ENCODE measurements around the gene CCNB2.
"Not testable (repeated sequence)": the region's sequence is repeated elsewhere in the genome, so short reads cannot be mapped to it uniquely, and the experiment has no call there.

CCNB2 gene

GRCh38 chr15:59104912-59105732, at the start of gene CCNB2:
CCNB2 (plus strand) TSS chr15:59105146; CDS start chr15:59105269, 123 bp downstream.
- peak; percentile 72 for DNase-seq (ENCODE audit: low read depth)

DNA sequence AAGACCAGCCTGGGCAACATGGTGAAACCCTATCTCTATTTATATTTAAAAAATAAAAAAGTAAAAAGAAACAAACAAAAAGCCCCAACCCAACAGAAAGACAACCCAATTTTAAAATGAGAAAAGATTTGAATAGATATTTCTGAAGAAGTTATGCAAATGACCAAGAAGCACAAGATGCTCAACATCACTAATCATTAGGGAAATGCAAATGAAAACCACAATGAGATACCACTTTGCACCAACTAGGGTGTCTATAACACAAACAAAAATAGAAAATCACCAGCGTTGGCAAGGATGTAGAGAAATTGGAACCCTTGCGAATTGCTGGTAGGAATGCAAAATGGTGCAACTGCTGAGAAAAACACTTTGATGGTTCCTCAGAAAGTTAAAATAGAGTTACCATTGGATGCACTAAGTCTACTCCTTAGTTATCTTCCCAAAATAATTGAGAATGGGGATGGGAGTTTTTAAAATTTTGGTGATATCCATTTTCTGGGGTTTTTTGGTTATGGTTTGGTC, 45.8 kb upstream of the CCNB2 start:
- no peak for DNase-seq (ENCODE audit: low read depth)

- DNase-seq (ENCODE audit: low read depth): no peak
Measured at GRCh38 chr15:59060348-59060747, 44.6 kb upstream of the CCNB2 start.

GRCh38 chr15:59063042-59063441, 41.9 kb upstream of the CCNB2 start:
- no peak for DNase-seq (ENCODE audit: low read depth)

DNA sequence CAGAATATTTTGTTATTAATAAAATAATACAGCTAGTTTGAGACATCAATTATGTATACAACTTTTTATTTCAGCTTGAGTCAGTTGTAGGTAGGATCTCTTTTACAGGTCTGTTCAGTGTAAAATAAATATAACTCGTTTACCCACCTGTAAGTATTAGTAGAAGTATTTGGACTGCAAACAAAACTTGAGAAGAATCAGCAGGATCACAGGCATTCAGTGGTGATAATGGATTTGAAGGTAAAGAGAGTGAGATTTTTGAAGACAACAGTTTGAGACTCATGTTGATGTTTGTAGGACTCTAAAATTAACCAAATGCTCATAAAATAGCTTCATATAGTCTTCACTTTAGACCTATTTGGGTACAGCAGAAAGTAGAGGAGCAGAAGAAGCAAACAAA, 35.5 kb upstream of the CCNB2 start:
- no peak for DNase-seq (ENCODE audit: low read depth)

DNA sequence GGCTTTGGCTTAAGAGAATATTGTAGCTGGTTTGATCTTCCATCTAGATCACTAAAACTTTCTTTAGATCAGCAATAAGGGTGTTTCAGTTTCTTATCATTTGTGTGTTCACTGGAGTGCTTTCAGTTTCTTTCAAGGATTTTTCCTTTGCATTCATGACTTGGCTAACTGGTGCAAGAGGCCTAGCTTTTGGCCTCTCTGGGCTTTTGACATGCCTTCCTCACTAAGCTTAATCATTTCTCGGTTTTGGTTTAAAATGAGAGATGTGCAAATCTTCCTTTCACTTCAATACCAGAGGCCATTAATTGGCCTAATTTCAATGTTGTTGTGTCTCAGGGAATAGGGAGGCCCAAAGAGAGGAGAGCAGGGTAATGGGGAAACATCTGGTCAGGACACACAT, 30.3 kb upstream of the CCNB2 start:
- no peak for DNase-seq (ENCODE audit: low read depth)

DNA sequence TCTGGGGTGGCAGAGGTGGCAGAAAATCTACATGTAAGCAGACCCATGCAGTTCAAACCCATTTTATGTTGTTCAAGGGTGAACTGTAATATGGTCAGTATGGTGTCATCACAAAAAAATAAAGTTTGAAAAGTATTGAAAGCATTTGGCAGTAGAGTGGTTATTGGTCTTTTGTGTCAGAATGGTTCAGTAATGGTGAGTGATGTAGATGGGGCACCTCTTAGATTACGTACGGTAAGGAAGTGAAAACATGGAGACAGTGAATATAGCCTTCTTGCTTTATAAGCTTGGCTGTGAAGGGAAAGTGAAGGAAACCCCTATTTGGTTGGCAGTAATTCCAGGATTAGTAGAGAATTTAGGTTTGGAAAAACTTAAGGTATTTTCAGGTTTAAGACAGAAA, 17.2 kb upstream of the CCNB2 start:
- DNase-seq (ENCODE audit: low read depth): no peak

DNA sequence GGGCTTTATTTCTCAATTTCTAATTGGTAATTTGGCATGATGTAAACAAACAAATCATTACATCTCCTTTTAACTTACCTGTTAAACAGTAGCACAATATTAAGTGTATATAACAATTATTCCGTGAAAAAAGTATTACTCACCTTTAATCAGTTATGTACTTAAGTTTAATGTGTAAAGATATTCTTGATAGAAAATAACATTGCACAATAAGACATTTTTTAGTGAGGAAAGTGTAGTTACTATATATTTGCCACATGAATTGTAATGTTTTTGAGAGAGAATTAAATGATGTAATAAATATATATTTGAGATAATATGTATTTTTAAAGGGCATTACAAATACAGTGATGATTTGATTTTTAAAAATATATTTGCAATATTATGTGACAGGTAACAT, 10.9 kb upstream of the CCNB2 start:
- DNase-seq (ENCODE audit: low read depth): no peak

GRCh38 chr15:59096429-59096828, 8.5 kb upstream of the CCNB2 start:
- DNase-seq (ENCODE audit: low read depth): no peak

- DNase-seq (ENCODE audit: low read depth): no peak
Measured at GRCh38 chr15:59099162-59099685, 5.7 kb upstream of the CCNB2 start.

GRCh38 chr15:59104602-59104911, 389 bp upstream of the CCNB2 start:
- DNase-seq (ENCODE audit: low read depth): no peak

GRCh38 chr15:59105854-59106253, 908 bp downstream of the CCNB2 start:
- DNase-seq (ENCODE audit: low read depth): no peak

DNA sequence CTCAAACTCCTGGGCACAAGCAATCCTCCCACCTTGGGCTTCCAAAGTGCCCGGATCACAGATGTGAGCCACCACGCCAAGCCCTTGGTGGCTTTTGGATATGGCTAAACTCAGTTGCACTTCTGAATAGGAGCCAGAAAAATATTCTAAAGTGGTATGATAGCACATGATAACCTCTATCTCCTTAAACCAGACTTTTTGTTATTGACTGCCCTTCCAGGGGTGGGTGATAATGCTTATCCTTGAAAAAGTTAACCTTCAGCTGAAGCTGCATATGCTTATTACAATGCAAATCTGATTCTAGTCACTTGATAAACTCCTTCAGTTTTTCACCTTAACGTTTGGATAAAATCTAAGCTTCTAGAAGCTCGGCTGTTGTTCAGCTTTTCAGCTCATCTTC, 6.3 kb downstream of the CCNB2 start:
- no peak for DNase-seq (ENCODE audit: low read depth)

DNA sequence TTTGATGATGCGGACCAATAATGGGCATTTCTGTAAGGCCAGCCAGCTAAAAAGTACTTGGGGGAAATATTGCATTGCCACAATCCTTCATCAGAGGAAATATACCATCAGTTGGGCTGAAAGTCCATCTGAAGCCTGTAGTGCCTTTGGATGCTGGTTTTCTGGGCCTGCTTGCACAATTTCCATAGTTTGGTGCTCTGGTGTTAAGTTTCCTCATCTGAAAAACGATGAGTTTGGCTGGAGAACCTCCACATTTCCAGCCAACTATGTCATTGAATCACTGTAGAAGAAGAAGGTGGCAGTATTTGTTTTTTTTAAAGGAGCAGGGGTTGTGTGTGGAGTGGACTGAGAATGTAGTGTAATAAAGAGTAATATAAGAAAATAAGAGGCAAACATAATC, 10.1 kb downstream of the CCNB2 start:
- no peak for DNase-seq (ENCODE audit: low read depth)

DNA sequence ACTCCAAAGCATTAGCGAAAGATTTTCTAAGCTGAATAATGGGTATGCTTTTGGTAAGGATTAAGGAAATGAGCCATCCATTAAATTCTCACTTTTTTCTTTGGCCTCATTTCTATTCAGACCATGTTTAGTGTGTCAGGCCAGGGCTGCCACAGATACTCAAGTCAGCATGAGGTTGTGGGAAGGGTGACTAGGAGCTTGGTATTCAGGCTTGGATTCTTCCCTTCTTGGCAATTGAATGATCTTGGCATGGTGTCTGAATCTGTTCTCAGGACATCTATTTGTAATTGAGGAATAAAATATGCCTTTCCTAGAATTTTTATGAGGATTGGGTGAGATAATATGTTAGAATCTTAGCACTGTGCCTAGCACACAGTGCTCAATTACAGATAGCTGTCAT, 11.2 kb downstream of the CCNB2 start:
- no peak for DNase-seq (ENCODE audit: low read depth)

GRCh38 chr15:59116771-59117170, 11.8 kb downstream of the CCNB2 start:
- no peak for DNase-seq (ENCODE audit: low read depth)

GRCh38 chr15:59119625-59120024, 14.7 kb downstream of the CCNB2 start:
- no peak for DNase-seq (ENCODE audit: low read depth)

DNA sequence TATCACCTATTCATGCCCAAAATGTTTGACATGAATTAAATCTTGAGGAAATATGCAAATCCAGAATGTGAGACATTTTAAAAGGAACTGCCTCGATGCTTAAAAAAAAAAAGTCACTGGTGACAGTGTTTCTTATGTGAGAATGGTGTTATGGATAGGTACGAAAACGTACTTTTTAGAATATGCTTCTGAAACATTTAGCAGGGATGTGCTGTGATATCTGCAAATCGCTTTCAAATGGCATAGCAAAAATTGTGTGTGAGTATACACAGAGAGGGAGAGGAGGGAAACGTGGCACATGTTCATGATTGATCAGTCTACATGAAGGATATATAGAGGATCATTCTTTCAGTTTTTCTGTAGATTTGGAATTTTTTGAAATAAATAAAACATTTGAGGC, 16.0 kb downstream of the CCNB2 start:
- DNase-seq (ENCODE audit: low read depth): no peak

DNA sequence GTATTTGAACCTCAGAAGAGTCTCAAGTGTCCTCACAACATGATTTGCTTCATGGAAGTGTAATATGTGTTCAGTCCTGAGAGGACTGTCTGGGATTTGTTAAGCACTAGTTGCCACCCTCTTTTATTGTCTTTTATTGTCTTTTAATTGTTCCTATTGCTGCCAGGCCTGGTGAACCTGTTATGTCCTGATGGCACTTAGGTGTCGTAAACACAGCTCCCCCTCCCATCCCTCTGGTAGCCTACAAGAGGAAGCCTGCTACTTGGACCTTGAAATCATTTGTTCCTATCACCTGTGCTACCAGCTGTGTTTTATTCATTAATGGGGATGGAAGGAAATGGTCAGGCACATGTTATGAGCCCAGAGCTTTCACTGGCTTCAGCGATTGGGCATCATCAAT, 19.3 kb downstream of the CCNB2 start:
- no peak for DNase-seq (ENCODE audit: low read depth)

DNA sequence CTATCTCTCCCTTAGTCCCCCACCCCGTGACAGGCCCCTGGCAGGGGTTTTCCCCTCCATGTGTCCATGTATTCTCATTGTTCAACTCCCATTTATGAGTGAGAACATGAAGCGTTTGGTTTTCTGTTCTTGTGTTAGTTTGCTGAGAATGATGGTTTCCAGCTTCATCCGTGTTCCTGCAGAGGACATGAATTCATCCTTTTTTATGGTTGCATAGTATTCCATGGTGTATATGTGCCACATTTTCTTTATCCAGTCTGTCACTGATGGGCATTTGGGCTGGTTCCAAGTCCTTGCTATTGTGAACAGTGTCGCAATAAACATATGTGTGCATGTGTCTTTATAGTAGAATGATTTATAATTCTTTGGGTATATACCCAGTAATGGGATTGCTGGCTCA, 20.7 kb downstream of the CCNB2 start:
- DNase-seq (ENCODE audit: low read depth): not testable (repeated sequence)

- DNase-seq (ENCODE audit: low read depth): not testable (repeated sequence)
Measured at GRCh38 chr15:59127255-59127654, 22.3 kb downstream of the CCNB2 start.

- DNase-seq (ENCODE audit: low read depth): no peak
Measured at GRCh38 chr15:59131456-59131855, 26.5 kb downstream of the CCNB2 start.

DNA sequence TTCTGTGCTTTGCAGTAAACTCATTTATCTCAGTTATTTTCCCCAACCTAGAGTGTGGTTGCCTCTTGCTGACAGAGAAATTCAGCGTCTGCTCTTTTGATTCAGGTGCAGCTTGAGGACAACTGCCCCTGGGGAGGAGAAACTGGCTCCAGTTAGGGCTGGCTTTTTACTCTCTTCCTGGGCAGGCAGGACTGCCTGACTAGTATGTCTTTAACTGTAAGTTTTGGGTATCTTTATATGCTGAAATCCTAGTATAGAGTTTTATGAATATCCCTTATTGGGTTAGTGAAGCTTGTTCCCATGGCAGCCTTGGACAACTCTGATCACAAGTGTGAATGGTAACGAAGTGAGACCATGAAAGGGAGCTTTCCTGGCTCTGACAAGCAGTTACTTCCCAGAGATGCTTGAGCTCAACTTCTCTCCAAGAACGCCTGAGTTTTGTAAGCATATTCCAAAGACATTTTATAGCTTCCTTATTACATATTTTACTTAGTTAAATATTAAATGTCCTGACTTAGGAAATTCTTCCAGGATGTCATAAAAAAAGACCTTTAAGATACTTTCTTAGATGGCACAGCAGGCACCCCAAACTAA, 27.1 kb downstream of the CCNB2 start:
- DNase-seq (ENCODE audit: low read depth): no peak
